SHP77 treated with DMSO at 0.1 percent for 48 hours (cell line): Measurements from ENCODE around the gene FAF1.

ENCODE experiments used
- DNase-seq: peaks from one replicate; lab custom pipeline; 2025; lab: John Stamatoyannopoulos, UW

Gene FAF1

GRCh38 chr1:50700621-50701020 is 259.4 kb downstream of the FAF1 start:
- no peak for DNase-seq

GRCh38 chr1:50700214-50700613 is 259.9 kb downstream of the FAF1 start:
- no peak for DNase-seq

- no peak for DNase-seq
These were observed 260.3 kb downstream of the FAF1 start for GRCh38 chr1:50699795-50700194.

- DNase-seq, result no peak
These were observed 262.3 kb downstream of the FAF1 start for GRCh38 chr1:50697440-50698421.

- no peak for DNase-seq
These were observed 266.2 kb downstream of the FAF1 start for GRCh38 chr1:50693829-50694228.

GRCh38 chr1:50684185-50684584 is 275.9 kb downstream of the FAF1 start:
- no peak for DNase-seq

- DNase-seq, result no peak
These were observed 278.1 kb downstream of the FAF1 start for GRCh38 chr1:50681931-50682330.

- no peak for DNase-seq
These were observed 292.2 kb downstream of the FAF1 start for GRCh38 chr1:50667710-50668356.

GRCh38 chr1:50667272-50667671 is 292.8 kb downstream of the FAF1 start:
- DNase-seq, result no peak

- no peak for DNase-seq
These were observed 293.2 kb downstream of the FAF1 start for GRCh38 chr1:50666849-50667248.

GRCh38 chr1:50665413-50665812 is 294.7 kb downstream of the FAF1 start:
- DNase-seq, result no peak

GRCh38 chr1:50661626-50662025 is 298.4 kb downstream of the FAF1 start:
- no peak for DNase-seq

GRCh38 chr1:50659107-50659662 is 300.9 kb downstream of the FAF1 start:
- DNase-seq, result no peak

GRCh38 chr1:50658459-50659076 is 301.5 kb downstream of the FAF1 start:
- no peak for DNase-seq

GRCh38 chr1:50656931-50657330 is 303.1 kb downstream of the FAF1 start:
- DNase-seq, result no peak

- DNase-seq, result peak; percentile 9
These were observed 308.4 kb downstream of the FAF1 start for GRCh38 chr1:50651476-50652263.

- DNase-seq, result no peak
These were observed 313.5 kb downstream of the FAF1 start for GRCh38 chr1:50646526-50646925.

GRCh38 chr1:50645139-50645538 is 314.9 kb downstream of the FAF1 start:
- DNase-seq, result no peak

GRCh38 chr1:50644447-50645105 is 315.5 kb downstream of the FAF1 start:
- no peak for DNase-seq

- DNase-seq, result no peak
These were observed 322.6 kb downstream of the FAF1 start for GRCh38 chr1:50637460-50637859.

GRCh38 chr1:50634251-50634650 is 325.8 kb downstream of the FAF1 start:
- no peak for DNase-seq
